Endothelial cell (in vitro differentiated cells): Measurements from ENCODE around the gene HAGHL. TPM values are rescaled to one million over a fixed set of nuclear protein-coding genes. Genes with fewer than 3 reads are reported as not detected.
"Not testable (repeated sequence)": the region's sequence is repeated elsewhere in the genome, so short reads cannot be mapped to it uniquely, and the experiment has no call there.

Source experiments
- DNase-seq: peaks from one replicate; pipeline ENCODE4 v3.0.0; 2021; ENCODE audit warnings: low spot score
- H3K27ac Mint-ChIP-seq: one replicate; pipeline ENCODE4 v1.8.0; 2021; ENCODE audit warnings: mixed read lengths, inconsistent platforms; ENCODE audit not compliant: unreplicated experiment
- H3K27me3 Mint-ChIP-seq: one replicate; pipeline ENCODE4 v1.8.0; 2021; ENCODE audit warnings: mild to moderate bottlenecking, moderate library complexity, mixed read lengths, inconsistent platforms; ENCODE audit not compliant: unreplicated experiment
- H3K36me3 Mint-ChIP-seq: one replicate; pipeline ENCODE4 v1.8.0; 2021; ENCODE audit warnings: mild to moderate bottlenecking, low read depth, mixed read lengths, inconsistent platforms; ENCODE audit not compliant: unreplicated experiment
- H3K4me1 Mint-ChIP-seq: one replicate; pipeline ENCODE4 v1.8.0; 2021; ENCODE audit warnings: mild to moderate bottlenecking, mixed read lengths, inconsistent platforms; ENCODE audit not compliant: unreplicated experiment
- H3K4me3 Mint-ChIP-seq: one replicate; pipeline ENCODE4 v1.8.0; 2021; ENCODE audit warnings: mild to moderate bottlenecking, mixed read lengths, inconsistent platforms; ENCODE audit not compliant: unreplicated experiment
- H3K9me3 Mint-ChIP-seq: one replicate; pipeline ENCODE4 v1.8.0; 2021; ENCODE audit warnings: mixed read lengths, inconsistent platforms; ENCODE audit not compliant: unreplicated experiment
- total RNA-seq: library from RNA; stranded (reverse); fragmentation: NEBNext Ultra II Directional; extraction: Animal tissue kit (Norgen Biotek cat#: 25700); gene quantifications from one replicate; pipeline ENCODE4 v1.2.1, GENCODE V29; 2021; ENCODE audit not compliant: unreplicated experiment
- TF ChIP-seq, protein P1 (sequence below): fragments of 200-600 bp; sonication (generic); IDR thresholded peaks from one replicate; pipeline ENCODE4 v1.5.0; 2021; ENCODE audit warnings: antibody characterized with exemption; ENCODE audit not compliant: unreplicated experiment

The HAGHL gene
- total RNA-seq, 1 donor from 2014 or later: 1.5 TPM

DNA sequence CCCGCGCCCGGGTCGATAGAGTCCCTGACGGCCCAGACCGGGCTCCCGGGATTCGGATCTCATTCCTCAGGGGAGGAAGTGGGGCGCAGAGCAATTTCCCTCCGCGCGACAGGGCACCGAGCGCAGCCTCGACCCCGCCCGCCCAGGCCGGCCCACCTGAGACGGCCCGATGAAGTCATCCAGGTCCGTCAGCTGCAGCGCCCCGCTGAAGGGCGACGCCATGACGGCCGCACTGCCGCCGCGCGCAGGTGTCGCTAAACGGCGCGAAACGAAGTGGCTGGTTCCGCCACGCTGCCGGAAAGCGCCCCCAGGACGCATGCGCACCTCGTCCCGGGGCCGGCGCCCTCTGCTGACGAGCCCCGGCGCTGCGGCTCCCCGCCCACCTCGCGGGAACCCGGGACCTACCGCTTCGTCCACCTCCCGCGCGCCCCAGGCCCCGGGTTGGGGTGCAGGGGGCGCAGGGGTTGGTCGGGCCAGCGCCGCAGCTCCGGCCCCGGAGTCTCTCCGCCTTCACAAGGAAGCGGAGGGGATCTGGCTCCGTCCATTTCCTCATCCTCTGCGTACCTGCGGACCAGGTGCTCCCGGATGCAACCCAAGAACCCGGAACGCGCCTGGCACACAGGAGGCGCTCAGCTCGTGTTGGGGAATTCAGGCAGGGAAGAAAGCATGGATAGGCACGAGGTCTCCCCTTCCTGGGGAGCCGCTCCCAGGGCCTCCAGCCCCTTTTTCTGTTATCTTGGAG is 14.0 kb downstream of the HAGHL start, which contains the start of gene CIAO3:
Gene CIAO3 (minus strand): TSS at position 234 of the 742 bp plus-strand sequence. CDS start 12 bp downstream, at position 222.
- peaks cover 3% of the 10 kb centered on the region for H3K27me3 Mint-ChIP-seq
- H3K36me3 Mint-ChIP-seq: peaks cover 3% of the 10 kb centered on the region
- H3K4me3 Mint-ChIP-seq: peak within 1 kb of the TSS; percentile 88
- TF ChIP-seq, protein P1, sequence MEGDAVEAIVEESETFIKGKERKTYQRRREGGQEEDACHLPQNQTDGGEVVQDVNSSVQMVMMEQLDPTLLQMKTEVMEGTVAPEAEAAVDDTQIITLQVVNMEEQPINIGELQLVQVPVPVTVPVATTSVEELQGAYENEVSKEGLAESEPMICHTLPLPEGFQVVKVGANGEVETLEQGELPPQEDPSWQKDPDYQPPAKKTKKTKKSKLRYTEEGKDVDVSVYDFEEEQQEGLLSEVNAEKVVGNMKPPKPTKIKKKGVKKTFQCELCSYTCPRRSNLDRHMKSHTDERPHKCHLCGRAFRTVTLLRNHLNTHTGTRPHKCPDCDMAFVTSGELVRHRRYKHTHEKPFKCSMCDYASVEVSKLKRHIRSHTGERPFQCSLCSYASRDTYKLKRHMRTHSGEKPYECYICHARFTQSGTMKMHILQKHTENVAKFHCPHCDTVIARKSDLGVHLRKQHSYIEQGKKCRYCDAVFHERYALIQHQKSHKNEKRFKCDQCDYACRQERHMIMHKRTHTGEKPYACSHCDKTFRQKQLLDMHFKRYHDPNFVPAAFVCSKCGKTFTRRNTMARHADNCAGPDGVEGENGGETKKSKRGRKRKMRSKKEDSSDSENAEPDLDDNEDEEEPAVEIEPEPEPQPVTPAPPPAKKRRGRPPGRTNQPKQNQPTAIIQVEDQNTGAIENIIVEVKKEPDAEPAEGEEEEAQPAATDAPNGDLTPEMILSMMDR: peak; percentile 97
- peak; percentile 96 for DNase-seq
- H3K4me1 Mint-ChIP-seq: peaks cover 23% of the 10 kb centered on the region
- H3K27ac Mint-ChIP-seq: peak within 1 kb of the TSS; percentile 74
- H3K9me3 Mint-ChIP-seq: no peaks in the 10 kb centered on the region

DNA sequence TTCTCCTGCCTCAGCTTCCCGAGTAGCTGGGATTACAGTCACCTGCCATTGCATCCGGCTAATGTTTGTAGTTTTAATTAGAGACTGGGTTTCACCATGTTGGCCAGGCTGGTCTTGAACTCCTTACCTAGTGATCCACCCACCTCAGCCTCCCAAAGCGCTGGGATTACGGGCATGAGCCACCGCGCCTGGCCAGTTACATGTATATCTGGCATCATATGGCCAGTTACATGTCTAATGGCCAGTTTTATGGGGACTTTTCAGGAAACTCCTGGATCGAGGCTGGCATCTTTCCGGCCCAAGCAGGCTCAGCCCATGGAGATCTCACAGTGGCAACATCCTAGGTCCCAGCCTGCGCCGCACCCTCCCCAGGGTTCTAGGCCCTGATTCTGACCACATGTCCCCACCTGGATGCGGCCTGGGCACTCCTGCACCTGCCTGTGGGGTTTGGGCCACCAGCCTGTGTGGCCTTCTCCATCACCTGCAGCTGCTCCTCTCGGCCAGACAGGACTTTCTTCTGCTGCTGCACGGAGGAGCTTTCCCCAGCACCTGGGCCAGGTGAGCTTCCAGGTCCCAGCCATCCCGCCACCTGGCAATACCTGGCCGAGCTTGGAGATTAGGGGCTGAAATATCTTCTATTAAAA is 15.2 kb downstream of the HAGHL start:
- TF ChIP-seq, protein P1: no peak
- Mint-ChIP-seq H3K9me3 (no peaks in the 10 kb centered on the region), H3K27me3 (peaks cover 3% of the 10 kb centered on the region), H3K4me1 (peaks cover 18% of the 10 kb centered on the region), H3K27ac (no peak overlapping the region), H3K4me3 (peak overlapping the region; percentile 62), H3K36me3 (no peaks in the 10 kb centered on the region)
- DNase-seq: no peak

DNA sequence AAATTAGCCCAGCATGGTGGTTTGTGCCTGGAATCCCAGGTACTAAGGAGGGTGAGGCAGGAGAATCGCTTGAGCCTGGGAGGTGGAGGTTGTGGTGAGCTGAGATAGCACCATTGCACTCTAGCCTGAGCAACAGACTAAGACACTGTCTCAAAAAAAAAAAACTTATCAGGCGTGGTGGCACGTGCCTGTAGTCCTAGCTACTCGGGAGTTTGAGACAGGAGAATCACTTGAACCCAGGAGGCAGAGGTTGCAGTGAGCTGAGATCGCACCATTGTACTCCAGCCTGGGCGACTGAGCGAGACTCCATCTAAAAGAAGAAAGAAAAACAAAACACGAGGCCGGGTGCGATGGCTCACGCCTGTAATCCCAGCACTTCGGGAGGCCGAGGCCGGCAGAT is 16.0 kb downstream of the HAGHL start:
- not testable (repeated sequence) for H3K9me3 Mint-ChIP-seq, H3K27ac Mint-ChIP-seq, H3K36me3 Mint-ChIP-seq, H3K4me3 Mint-ChIP-seq, DNase-seq, H3K27me3 Mint-ChIP-seq
- H3K4me1 Mint-ChIP-seq: peaks cover 12% of the 10 kb centered on the region

DNA sequence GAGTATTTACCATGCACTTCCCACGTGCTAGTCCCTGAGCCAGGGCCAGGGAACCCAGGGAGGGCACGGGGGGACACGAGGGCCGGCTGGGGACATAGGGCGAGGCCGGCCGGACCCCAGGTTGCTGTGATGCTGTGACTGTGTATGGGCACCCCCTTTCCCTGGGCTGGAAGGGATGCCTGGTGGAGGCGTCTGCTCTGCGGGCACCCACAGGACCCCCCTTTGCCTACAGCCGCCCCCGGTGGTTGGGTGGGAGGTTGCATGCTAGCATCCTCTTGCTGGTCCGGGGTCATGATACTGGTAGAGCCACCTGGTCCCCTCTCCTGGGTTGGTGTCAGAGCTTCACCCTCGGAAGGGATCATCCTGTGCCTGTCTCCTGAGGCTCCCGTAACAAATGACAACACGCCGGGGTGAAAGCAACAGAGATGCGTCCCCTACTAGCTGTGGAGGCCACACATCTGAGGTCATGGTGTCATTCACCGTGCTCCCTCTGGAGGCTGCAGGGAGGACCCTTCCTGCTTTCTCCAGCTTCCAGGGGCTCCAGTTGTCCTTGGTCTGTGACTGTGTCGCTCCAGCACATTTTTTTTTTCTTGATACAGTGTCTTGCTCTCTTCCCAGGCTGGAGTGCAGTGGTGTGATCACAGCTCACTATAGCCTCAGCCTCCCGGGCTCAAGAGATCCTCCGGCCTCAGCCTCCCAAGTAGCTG is 17.0 kb downstream of the HAGHL start:
- no peak for DNase-seq
- no peaks in the 10 kb centered on the region for H3K27me3 Mint-ChIP-seq

DNA sequence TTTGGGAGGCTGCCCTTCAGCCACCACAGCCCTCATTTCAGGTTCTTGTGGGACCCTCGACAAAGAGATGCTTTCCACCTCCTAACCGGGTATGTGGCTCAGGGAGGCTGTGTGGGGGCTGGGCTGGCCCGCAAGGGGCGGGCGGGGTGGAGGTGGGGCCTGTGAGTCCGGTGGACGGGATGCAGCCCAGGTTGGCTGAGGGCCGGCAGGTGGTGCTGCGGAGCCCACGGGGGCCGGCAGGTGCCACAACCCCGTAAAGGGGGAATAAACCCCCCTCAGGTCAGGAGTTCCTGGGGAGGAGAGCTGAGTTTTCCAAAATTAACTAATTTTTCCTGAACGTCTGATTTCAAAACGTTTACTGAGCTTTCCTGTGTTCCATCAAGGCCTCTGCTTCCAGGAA is 18.8 kb downstream of the HAGHL start:
- peak; percentile 62 for DNase-seq
- Mint-ChIP-seq H3K27ac (no peak overlapping the region), H3K36me3 (no peaks in the 10 kb centered on the region), H3K4me3 (no peak overlapping the region), H3K4me1 (no peaks in the 10 kb centered on the region), H3K27me3 (no peaks in the 10 kb centered on the region), H3K9me3 (no peaks in the 10 kb centered on the region)
- TF ChIP-seq, protein P1: no peak

More for the DNA sequence above, 17.0 kb downstream of the HAGHL start:
- Mint-ChIP-seq H3K9me3 (no peaks in the 10 kb centered on the region), H3K27ac (no peak overlapping the region), H3K36me3 (no peaks in the 10 kb centered on the region), H3K4me3 (no peak overlapping the region), H3K4me1 (peaks cover 9% of the 10 kb centered on the region)
- TF ChIP-seq, protein P1: peak; percentile 42
